GM19023 (cell line): ENCODE measurements around the gene RPL22L1.
"Not testable (repeated sequence)": the region's sequence is repeated elsewhere in the genome, so short reads cannot be mapped to it uniquely, and the experiment has no call there.

Experiments used
- ATAC-seq: cut with Tn5 transposase; IDR thresholded peaks from one replicate; pipeline ENCODE4 v1.9.1; 2021; ENCODE audit warnings: mild to moderate bottlenecking, moderate library complexity; ENCODE audit not compliant: unreplicated experiment

RPL22L1 gene

GRCh38 chr3:170884109-170884930 lies 14.3 kb upstream of the RPL22L1 start:
- ATAC-seq: not testable (repeated sequence)

DNA sequence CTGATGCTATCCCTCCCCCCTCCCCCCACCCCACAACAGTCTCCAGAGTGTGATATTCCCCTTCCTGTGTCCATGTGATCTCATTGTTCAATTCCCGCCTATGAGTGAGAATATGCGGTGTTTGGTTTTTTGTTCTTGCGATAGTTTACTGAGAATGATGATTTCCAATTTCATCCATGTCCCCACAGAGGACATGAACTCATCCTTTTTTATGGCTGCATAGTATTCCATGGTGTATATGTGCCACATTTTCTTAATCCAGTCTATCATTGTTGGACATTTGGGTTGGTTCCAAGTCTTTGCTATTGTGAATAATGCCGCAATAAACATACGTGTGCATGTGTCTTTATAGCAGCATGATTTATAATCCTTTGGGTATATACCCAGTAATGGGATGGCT lies 8.7 kb upstream of the RPL22L1 start:
- ATAC-seq: not testable (repeated sequence)

DNA sequence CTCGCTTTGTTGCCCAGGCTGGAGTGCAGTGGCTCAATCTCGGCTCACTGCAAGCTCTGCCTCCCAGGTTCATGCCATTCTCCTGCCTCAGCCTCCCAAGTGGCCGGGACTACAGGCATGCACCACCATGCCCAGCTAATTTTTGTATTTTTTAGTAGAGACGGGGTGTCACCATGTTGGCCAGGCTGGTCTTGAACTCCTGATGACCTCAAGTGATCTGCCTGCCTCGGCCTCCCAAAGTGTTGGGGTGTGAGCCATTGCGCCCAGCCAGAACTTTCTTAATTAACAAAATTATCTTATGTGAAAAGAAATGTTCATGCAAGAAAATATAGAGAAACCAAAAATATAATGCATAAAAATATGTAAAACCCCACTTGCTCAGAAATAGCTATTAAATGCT lies 7.3 kb upstream of the RPL22L1 start:
- not testable (repeated sequence) for ATAC-seq

GRCh38 chr3:170876537-170876936 lies 6.5 kb upstream of the RPL22L1 start:
- no peak for ATAC-seq

DNA sequence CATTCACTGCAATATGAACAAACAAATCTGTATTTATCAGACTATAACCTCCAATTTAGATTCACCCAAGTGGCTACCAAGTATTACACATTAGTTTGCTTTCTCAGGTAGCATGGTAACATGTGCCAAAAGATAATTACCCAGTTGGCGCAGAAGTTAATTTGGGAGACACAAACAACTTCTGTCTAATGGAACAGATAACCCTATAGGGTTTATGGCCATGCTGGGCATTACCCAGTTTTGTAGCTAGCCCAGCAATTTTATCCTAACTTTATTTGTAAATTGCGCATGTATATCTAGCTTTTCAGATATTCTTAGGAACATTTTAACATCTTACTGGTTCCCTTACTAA lies 780 bp downstream of the RPL22L1 start:
- ATAC-seq: no peak

DNA sequence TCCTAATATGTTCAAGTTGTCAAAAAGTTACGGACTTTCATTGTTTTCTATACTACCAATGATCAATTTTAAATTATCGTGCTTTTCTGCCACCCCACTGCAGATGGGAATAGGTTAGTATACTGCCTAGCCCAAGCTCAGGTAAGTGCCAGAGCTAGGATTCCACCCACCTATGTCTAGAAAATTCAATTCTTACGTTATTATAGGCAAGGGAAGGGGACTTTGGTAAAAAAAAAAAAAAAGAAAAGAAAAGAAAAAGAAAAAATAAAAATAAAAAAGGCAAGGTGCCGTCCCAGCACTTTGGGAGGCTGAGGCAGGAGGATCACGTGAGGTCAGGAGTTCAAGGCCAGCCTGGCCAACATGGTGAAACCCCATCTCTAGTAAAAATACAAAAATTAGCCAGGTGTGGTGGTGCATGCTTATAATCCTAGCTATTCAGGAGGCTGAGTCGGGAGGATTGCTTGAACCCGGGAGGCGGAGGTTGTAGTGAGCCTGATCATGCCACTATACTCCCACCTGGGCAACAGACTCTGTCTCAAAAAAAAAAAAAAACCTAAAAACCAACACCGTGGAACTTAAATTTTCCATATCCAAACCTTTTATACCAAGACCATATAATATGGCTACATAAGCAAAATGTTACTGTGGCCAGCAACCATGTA lies 1.3 kb downstream of the RPL22L1 start:
- no peak for ATAC-seq

DNA sequence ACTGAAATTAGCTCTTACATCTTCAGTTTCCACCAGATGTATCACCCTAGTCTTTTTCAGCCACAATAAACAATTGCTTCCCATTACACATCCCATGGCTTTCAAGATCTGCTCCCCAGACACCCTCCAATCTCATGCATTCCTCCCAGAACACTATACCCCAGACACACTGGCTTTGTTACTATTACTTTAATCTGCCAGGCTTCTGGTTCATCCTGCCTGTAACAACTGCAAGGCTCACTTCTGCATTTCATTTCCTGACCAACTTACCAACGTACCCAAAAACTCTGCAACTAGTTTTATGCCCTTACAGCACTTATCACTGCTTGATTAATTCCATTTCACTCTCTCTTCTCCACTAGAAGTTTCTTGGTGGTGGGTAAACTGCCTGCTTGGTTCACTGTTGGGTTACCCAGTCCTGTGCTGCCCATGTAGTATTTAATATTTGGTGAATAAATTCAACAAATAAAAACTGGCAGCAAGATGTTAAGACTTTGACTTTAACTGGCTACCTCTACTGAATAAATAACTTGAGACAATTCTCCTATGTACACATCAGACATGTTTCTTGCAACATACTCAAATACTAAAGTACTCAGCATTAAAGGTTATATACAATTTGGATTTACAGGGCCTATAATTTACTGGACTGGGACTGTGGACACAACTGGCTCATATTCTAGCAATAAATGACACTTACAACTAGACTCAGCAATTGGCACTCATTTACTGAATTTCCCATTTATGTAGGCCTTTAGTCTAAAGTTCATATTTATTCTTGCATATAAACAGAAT lies 2.7 kb downstream of the RPL22L1 start:
- ATAC-seq: no peak

DNA sequence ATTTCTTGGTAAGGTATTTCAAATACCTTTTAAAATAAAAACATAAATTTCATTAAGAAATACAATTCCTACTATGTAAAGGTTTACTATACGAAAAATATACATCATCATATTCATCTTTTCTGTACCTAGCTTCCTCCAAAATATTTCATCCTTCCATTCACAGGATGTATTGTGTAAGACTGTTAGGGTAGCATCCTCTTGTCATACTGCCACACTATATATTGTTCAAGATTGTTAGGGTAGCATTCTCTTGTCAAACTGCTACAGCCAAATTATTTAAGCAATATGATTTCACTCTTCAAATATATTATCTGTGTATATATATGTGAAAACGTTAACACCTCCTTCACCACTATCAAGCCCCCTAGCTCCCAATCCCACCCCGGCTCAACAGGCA lies 3.5 kb downstream of the RPL22L1 start:
- ATAC-seq: no peak

DNA sequence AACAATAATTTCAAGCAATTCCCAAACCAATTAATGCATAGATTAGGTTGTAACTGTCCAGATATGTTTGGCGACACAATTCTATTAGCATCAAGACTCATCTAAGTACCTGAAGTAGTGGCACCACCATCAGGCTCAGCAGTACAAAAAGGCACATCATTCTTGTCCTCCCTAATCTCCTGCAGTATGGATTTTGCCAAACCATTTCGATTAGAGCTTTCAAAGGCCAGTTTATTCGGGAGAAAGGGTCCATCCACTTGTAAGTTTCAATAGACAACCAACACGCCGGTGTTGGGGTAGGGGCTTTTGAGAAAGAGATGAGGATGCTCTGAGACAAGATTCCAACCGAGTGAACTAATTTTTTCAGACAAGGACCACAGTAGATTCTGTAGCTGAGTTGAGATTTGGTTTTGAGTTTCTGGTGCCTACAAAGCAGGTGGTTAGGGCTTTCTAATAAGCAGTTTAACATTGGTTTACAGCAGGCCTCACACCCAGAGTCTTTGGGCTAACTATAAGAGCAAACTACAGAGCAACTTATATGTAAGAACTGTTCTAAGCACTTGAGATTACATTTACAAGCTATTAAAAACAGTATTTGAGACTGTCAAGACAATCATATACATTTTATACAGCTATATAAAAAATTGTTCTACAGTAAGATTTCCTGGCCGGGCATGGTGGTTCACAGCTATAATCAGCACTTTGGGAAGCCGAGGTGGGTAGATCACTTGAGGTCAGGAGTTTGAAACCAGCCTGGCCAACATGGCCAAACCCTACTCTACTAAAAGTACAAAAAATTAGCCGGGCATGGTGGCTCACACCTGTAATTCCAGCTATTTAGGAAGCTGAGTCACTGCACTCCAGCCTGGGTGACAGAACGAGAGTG lies 4.5 kb downstream of the RPL22L1 start:
- ATAC-seq: no peak

GRCh38 chr3:170864525-170865208 lies 5.3 kb downstream of the RPL22L1 start:
- no peak for ATAC-seq

GRCh38 chr3:170863816-170864215 lies 6.2 kb downstream of the RPL22L1 start:
- ATAC-seq: no peak

- ATAC-seq: no peak
Measured at GRCh38 chr3:170862618-170863374, 7.2 kb downstream of the RPL22L1 start.

DNA sequence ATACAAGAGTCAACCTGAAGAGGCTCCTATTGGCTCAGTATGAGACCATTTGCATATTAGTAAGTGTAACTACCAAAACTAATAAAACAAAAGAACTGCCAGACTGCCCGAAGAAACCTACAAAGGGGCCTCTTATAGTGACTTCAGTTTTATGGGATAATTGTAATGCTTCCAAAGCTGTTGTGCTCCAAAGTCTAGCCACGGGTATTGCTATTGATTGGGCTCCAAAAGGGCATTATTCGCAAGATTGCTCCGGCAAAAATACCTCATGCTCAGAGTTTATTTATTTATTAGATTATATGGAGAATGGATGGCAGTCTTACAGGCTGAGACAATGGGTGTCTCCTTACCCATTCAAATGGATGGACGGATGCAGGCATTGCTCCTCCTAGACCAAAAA lies 11.4 kb downstream of the RPL22L1 start:
- ATAC-seq: no peak

GRCh38 chr3:170852324-170852723 lies 17.7 kb downstream of the RPL22L1 start:
- no peak for ATAC-seq

DNA sequence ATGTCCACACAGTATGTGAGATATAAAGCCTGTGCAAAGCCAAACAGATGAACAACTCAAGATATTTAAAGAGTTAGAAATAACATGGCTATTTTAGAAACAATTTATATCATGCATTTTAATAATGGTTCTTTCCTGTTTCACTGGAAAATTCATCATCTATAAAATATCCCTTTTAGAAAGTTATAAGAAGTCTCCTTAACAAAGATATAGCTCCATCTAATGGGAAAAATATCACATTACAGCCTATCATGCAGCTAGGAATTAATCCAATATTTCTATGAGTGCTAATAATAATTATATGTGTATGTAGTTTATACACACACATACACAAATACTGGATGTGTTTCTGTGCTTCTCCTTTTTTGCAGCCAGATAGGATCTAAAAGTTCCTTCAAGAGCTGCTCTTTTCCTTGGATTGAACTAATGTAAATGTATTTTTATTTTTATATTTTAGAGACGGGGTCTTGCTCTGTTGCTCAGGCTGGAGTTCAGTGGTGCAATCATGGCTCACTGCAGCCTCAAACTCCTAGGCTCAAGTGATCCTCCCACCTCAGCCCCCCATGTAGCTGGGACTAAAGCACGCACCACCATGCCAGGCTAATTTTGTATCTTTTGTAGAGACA lies 21.6 kb downstream of the RPL22L1 start:
- no peak for ATAC-seq

DNA sequence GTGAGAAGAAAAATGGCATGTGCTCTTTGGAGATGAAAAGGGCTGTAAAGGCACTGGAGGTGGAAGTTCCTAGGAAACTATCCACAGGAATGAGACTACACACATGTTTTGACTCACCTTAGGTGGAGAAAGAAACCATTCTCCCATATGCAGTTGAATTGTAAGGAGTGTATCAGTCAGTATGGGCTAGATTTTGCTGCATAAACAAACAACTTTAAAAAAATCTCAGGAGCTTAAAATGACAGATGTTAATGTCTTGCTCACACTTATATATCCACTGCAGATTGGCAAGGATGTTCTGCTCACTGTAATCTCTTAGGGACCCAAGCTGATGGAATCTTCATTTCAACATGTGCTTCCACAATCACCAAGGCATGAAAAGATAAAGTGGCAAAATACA lies 25.6 kb downstream of the RPL22L1 start:
- no peak for ATAC-seq

- ATAC-seq: no peak
Measured at GRCh38 chr3:170840291-170840859, 29.6 kb downstream of the RPL22L1 start.

DNA sequence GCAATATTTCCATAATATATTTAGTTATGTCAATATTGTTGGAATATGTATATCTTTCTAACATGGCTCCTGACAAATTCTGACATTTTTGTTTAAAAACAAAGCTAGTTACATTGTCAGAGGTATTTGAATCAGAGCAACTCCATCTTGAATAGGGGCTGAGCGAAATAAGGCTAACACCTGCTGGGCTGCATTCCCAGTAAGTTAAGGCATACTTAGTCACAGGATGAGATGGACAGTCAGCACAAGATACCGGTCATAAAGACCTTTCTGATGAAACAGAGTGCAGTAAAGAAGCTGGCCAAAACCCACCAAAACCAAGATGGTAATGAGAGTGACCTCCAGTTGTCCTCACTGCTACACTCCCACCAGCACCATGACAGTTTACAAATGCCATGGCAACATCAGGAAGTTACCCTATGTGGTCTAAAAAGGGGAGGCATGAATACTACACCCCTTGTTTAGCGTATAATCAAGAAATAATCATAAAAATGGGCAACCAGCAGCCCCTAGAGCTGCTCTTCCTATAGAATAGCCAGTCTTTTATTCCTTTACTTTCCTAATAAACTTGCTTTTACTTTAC lies 30.4 kb downstream of the RPL22L1 start:
- no peak for ATAC-seq
